PC-3 (cell line): ENCODE measurements around the gene CD22. TPM values are rescaled to one million over a fixed set of nuclear protein-coding genes. Genes with fewer than 3 reads are reported as not detected.

Source experiments
- ATAC-seq: fragments of 200-7000 bp; cut with Tn5 transposase; 2 replicates; pipeline ENCODE4 v1.9.1; 2020; ENCODE audit warnings: mild to moderate bottlenecking, moderate library complexity
- BruUV-seq: library from RNA; stranded (reverse); fragments of 400-500 nt; replicated peaks from 2 replicates; lab custom pipeline; 2021; lab: Mats Ljungman, UMichigan
- CTCF ChIA-PET: fragments of 300-600 bp; sonication (Branson Sonifier 250); formaldehyde crosslinking; loops from one replicate; lab custom pipeline; 2022; ENCODE audit warnings: antibody characterized with exemption; lab: Charles Lee
- POLR2A ChIA-PET: fragments of 300-600 bp; sonication (Branson Sonifier 250); formaldehyde crosslinking; loops from one replicate; lab custom pipeline; 2022; ENCODE audit warnings: antibody characterized with exemption; ENCODE audit not compliant: unreplicated experiment; lab: Charles Lee
- DNase-seq: peaks from one replicate; pipeline ENCODE4 v3.0.0-alpha.2; 2015
- H2AFZ ChIP-seq: fragments of 300-600 bp; sonication (generic); 2 replicates; pipeline ENCODE4 v1.6.0; 2016; ENCODE audit warnings: antibody characterized with exemption, low read length
- H3F3A ChIP-seq: fragments of 300-600 bp; sonication (generic); one replicate; pipeline ENCODE4 v1.6.0; 2017; ENCODE audit warnings: antibody characterized with exemption, low read length, control low read depth, mild to moderate bottlenecking; ENCODE audit not compliant: unreplicated experiment
- H3K27ac ChIP-seq: fragments of 300-600 bp; sonication (generic); 2 replicates; pipeline ENCODE4 v1.5.1; 2016; ENCODE audit warnings: mild to moderate bottlenecking, low read length
- H3K27me3 ChIP-seq: fragments of 300-600 bp; sonication (generic); 2 replicates; pipeline ENCODE4 v1.6.1; 2016; ENCODE audit warnings: low read length, mixed read lengths
- H3K36me3 ChIP-seq: fragments of 300-600 bp; sonication (generic); 2 replicates; pipeline ENCODE4 v1.6.1; 2016; ENCODE audit warnings: low read depth, mixed run types, low read length, mixed read lengths
- H3K4me1 ChIP-seq: fragments of 300-600 bp; sonication (generic); 2 replicates; pipeline ENCODE4 v1.5.1; 2016; ENCODE audit warnings: low read length; ENCODE audit not compliant: insufficient read depth
- H3K4me2 ChIP-seq: fragments of 300-600 bp; sonication (generic); 2 replicates; pipeline ENCODE4 v1.6.0; 2016; ENCODE audit warnings: low read length
- H3K4me3 ChIP-seq: fragments of 300-600 bp; sonication (generic); 2 replicates; pipeline ENCODE4 v1.5.1; 2016; ENCODE audit warnings: mild to moderate bottlenecking, low read length, mixed read lengths
- H3K79me2 ChIP-seq: fragments of 300-600 bp; sonication (generic); 2 replicates; pipeline ENCODE4 v1.6.1; 2017; ENCODE audit warnings: low read length, mixed read lengths
- H3K9ac ChIP-seq: fragments of 300-600 bp; sonication (generic); 2 replicates; pipeline ENCODE4 v1.6.0; 2016; ENCODE audit warnings: mild to moderate bottlenecking, low read length
- H3K9me2 ChIP-seq: fragments of 300-600 bp; sonication (generic); replicated peaks from 2 replicates; pipeline ENCODE4 v1.6.1; 2016; ENCODE audit warnings: mixed run types, low read length, mixed read lengths
- H3K9me3 ChIP-seq: fragments of 300-600 bp; sonication (generic); 2 replicates; pipeline ENCODE4 v1.6.1; 2016; ENCODE audit warnings: low read length, mixed read lengths
- H4K20me1 ChIP-seq: fragments of 300-600 bp; sonication (generic); 2 replicates; pipeline ENCODE4 v1.6.1; 2016; ENCODE audit warnings: low read length, mixed read lengths
- CTCF ChIP-seq: fragments of 300-600 bp; sonication (generic); conservative IDR thresholded peaks from 2 replicates; pipeline ENCODE4 v1.5.1; 2017; ENCODE audit warnings: antibody characterized with exemption, low read depth, mild to moderate bottlenecking, low read length
- EZH2 ChIP-seq: fragments of 300-600 bp; sonication (generic); IDR thresholded peaks from one replicate; pipeline ENCODE4 v1.6.1; 2017; ENCODE audit warnings: antibody characterized with exemption, mild to moderate bottlenecking, low read length; ENCODE audit not compliant: unreplicated experiment
- EZH2phosphoT487 ChIP-seq: fragments of 300-600 bp; sonication (generic); IDR thresholded peaks from 2 replicates; pipeline ENCODE4 v1.6.1; 2018; ENCODE audit warnings: mild to moderate bottlenecking, antibody characterized with exemption, low read length, borderline replicate concordance
- intact Hi-C: fragments of 100-400 bp; cut with micrococcal nuclease; formaldehyde crosslinking; loops from 2 replicates; pipeline ENCODE4 v1.9.0; 2023
- total RNA-seq: library from RNA; depleted of rRNA; stranded (reverse); fragments of >200 nt; gene quantifications from 2 replicates; pipeline ENCODE4 v1.2.3, GENCODE V29; 2014

CD22 gene
- total RNA-seq, 1 experiment from 2014 or later: 0.07 TPM

DNA sequence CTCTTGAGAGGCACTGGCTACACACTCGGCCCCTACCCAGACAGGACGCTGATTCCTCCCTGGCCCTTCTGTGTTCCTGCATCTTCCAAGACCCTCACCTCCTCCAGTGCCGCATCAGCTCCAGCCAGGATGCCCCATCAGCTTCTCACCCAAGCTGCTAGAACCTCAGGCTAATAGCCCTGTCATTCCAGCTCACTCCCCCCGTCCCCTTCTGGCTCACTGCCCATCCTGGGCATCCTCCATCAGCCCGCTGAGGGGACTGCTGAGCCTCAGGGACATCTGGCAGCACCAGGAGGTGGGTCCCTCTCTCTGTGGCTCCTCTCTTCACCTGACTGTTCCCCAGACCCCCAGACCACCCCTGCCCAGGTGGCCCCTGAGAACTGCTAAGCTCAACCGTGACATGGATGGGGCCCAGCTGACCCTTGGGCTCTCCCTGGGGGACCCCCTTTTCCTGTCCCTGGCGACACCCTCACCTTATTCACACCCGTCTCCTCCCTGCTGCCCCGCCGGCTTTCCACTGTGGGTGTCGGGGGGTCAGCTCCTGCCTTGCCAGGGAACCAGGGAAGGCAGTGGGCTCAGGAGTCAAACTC is 34.1 kb downstream of the CD22 start:
- CTCF ChIA-PET: no interaction called here
- Histone ChIP-seq H3K27ac (no peak overlapping the region), H3K9me3 (no peaks in the 10 kb centered on the region), H3F3A (no peaks in the 10 kb centered on the region), H3K4me1 (no peaks in the 10 kb centered on the region), H3K4me2 (no peak overlapping the region), H3K4me3 (no peak overlapping the region), H3K9me2 (no peaks in the 10 kb centered on the region), H3K79me2 (no peaks in the 10 kb centered on the region), H4K20me1 (no peaks in the 10 kb centered on the region), H3K27me3 (no peaks in the 10 kb centered on the region), H3K36me3 (no peaks in the 10 kb centered on the region), H2AFZ (no peak overlapping the region), H3K9ac (no peak overlapping the region)
- POLR2A ChIA-PET: no interaction called here
- intact Hi-C loops: no loop called here
- TF ChIP-seq CTCF (no peak), EZH2 (no peak), EZH2phosphoT487 (no peak)
- DNase-seq: no peak
- no TSS peak for BruUV-seq
- no peak for ATAC-seq

DNA sequence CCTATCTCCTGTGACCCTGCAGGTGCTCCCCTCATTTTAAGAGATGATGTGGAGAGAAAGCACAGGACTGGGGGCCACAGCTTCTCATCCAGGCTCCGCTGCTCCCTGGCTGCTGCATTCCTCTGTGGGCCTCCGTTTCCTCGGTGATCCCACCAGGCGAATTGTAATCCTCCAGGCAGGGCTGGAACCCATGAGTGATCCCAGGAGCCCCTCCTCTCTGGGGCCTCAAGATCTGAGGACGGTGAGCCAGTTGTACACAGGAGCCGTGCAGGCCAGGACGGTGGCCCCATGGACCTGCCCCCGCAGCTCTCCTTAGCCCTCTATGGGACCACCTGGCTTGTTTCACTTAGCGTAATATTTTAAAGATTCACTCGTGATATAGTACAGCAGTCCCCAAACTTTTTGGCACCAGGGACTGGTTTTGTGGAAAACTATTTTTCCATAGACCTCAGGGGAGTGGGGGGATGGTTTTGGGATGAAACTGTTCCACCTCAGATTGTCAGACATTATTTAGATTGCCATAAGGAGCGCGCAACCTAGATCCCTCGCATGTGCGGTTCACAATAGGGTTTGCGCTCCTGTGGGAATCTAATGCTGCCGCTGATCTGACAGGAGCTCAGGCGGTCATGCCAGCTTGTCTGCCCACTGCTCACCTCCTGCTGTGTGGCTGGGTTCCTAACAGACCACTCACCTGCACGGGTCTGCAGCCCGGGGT is 34.9 kb downstream of the CD22 start:
- no peaks in the 10 kb centered on the region for H4K20me1 ChIP-seq
- intact Hi-C loops: no loop called here
- no peak overlapping the region for H3K9ac ChIP-seq
- TF ChIP-seq EZH2: no peak
- no peak for TF ChIP-seq CTCF
- no peak for TF ChIP-seq EZH2phosphoT487
- H3K27me3 ChIP-seq: no peaks in the 10 kb centered on the region
- no peaks in the 10 kb centered on the region for H3F3A ChIP-seq
- DNase-seq: no peak
- H2AFZ ChIP-seq: no peak overlapping the region
- no peak for ATAC-seq
- H3K36me3 ChIP-seq: no peaks in the 10 kb centered on the region
- H3K4me1 ChIP-seq: no peaks in the 10 kb centered on the region
- no peak overlapping the region for H3K27ac ChIP-seq
- no peaks in the 10 kb centered on the region for H3K79me2 ChIP-seq
- H3K4me2 ChIP-seq: no peak overlapping the region
- CTCF ChIA-PET: no interaction called here
- no peaks in the 10 kb centered on the region for H3K9me3 ChIP-seq
- H3K9me2 ChIP-seq: no peaks in the 10 kb centered on the region
- POLR2A ChIA-PET: no interaction called here
- BruUV-seq: no TSS peak
- H3K4me3 ChIP-seq: no peak overlapping the region

DNA sequence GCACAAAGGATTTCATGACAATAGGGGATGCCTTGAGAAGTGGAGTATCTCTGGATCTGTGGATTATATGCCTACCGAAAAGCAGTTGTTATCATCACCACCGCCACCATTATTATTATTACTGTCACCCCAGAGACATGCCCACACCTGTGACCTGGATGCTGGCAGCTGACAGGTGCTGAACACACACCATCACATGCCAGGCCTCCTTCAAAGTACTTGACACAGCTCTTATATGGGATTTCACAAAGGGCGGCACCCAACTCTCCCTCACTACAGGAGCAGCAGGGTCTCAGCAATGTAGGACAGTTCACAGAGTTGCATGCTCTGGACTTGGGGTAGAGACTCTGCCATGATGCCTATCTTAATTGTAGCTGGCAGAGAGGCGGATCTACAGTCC is 36.3 kb downstream of the CD22 start:
- POLR2A ChIA-PET: no interaction called here
- Histone ChIP-seq H4K20me1 (no peaks in the 10 kb centered on the region), H3K4me2 (no peak overlapping the region), H3K9me2 (no peaks in the 10 kb centered on the region), H3K9ac (no peak overlapping the region), H3K27ac (no peak overlapping the region), H3K27me3 (no peaks in the 10 kb centered on the region), H3K36me3 (no peaks in the 10 kb centered on the region), H3K9me3 (no peaks in the 10 kb centered on the region), H3F3A (no peaks in the 10 kb centered on the region), H3K4me3 (no peak overlapping the region), H3K4me1 (no peaks in the 10 kb centered on the region), H3K79me2 (no peaks in the 10 kb centered on the region), H2AFZ (no peak overlapping the region)
- ATAC-seq: no peak
- intact Hi-C loops: no loop called here
- DNase-seq: no peak
- CTCF ChIA-PET: no interaction called here
- TF ChIP-seq EZH2phosphoT487: no peak
- TF ChIP-seq CTCF: no peak
- no peak for TF ChIP-seq EZH2
- no TSS peak for BruUV-seq
